Activated CD8-positive, alpha-beta memory T cell treated with anti-CD3 and anti-CD28 coated beads for 24 hours (primary cell): ENCODE measurements around the gene NFATC3.

ENCODE experiments used
- DNase-seq: peaks from one replicate; pipeline ENCODE4 v3.0.0-alpha.2; 2020

NFATC3 gene

DNA sequence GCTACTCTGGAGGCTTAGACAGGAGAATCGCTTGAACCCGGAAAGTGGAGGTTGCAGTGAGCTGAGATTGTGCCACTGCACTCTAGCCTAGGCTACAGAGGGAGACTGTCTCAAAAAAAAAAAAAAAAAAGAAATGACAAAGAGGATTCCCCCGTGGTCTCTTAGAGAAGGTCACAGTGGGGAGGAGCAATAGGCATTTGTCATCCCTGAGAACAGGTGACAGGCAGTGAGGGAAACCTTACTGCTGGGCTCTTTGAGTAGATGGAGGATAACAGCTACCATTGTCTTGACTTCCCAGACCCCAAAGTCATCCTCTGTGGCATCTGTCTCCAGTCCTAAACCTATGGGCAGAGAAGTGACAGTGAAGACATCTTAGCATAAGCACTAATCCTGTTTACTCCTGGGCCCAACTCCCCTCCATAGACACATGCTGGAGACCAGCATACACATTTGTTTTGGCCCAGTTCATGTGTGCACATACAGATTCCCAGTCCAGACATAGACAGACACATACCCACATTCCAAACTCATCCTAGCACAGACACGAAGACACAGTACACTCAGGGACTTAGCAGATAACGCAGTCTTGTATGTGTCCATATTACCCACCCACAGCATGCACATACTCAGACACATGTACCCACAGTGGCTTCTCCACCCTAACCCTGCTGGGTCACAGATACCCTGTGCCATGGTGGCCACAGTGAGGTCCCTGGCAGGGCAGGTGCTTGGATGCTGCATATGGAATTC is 148.1 kb downstream of the NFATC3 start:
- no peak for DNase-seq

DNA sequence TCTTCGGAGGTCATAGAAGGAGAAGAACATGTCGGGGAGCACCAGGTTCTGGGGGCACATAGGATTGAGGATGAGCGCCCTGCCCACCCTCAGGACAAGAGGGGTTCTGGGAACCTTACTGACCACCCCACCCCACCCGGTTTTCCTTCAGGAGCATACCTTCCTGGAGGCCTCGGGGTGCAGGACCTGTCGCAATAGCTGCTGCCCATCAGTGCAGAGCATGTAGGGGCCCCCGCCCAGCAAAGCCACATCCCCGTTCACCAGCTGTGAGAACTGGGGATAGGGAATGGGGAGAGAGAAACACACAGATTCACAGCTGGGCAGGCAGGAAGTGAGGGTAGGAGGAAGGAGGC is 148.6 kb downstream of the NFATC3 start:
- no peak for DNase-seq

DNA sequence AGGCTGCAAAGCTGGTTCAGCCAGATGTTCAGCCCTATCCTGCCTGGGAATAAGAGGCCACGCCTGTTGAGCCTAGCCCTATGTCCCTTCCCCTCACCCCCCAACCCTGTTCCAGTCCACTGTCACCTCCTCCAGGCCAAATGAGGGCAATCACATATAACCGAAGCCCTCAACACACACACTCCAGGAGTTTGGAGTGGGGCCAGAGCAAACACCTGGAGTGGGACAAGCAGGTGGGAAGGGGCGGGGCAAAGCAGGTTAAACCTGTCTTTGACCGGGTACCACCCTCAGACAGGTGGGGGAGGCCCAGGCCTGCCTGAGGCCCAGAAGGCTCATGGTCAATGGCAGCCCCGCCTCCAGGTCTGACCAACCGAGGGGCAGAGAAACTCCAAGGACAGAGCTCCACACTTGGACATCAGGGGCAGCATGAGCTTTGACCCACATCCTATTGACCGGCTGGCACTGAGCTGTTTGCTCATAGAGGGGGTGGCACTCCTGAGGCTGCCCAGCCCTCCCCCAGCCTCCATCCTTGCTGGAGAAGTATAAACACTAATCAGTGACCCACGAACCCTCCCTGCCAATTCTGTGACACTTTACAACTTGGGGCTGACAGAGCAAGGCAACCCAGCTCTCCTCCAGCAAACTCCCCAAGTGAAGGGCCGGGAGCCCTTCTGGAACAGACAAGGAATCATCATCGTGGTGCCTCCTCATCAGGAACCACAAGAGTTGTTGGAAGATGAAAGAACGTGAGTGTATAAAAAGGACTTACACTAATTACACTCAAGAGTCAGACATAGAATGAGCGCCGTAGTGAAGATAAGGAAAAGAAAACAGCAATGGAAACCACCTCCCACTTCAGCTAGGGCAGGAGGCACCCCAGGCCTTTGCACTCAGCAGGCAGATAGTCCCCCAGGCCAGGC is 149.3 kb downstream of the NFATC3 start:
- DNase-seq = no peak

DNA sequence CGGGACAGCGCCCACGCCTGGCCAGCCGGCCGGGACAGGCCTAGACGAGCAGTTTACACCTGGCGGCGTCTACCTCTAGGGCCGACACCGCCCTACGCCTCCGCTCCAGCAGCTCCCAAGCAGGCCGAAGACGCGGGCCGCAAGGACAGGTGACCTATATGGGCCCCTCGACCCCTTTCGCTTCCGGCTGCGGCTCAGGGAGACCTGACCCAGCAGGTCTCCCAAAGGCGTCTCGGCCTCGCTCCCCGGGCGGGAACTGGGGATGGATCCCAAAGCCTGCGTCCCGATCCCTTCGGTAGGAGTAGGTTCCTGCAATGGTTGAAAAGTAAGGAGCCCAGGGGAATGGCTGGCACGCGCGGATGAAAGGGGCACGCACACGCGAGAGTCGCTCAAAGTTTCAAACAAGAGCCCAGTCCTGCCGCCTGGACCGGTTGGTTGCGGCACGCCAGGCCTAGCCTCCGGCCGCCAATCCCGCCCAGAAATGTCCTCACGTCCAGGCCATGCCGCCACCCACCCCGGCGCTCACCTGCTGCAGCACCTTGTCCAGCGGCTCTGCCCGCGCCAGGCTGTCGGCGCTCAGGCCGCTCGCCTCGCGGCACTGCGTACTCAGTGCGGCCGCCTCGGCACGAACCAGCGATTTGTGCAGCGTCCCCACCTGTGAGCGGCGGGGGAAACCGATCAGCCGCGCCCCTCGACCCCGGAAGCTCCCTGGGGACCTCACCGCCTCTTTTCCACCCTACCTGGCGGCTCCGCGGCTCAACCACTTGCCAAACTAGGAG is 150.1 kb downstream of the NFATC3 start:
- no peak for DNase-seq

DNA sequence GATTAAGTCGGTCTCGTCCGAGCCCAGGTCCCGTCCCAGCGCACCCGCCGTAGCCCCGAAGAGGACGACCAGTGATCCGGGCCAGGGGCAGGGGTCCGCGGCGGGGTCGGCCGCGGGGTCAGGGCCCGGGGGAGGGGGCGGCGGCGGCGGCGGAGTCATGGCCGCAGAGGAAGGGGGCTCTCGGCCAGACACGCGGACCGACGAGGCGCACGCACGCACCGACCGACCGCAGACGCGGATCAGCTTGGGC is 150.6 kb downstream of the NFATC3 start, which contains the start of gene ESRP2:
Gene ESRP2, minus strand, starts transcription at position 241 of the 250 bp plus-strand sequence. Its CDS starts 82 bp downstream, at position 159.
- DNase-seq = no peak

DNA sequence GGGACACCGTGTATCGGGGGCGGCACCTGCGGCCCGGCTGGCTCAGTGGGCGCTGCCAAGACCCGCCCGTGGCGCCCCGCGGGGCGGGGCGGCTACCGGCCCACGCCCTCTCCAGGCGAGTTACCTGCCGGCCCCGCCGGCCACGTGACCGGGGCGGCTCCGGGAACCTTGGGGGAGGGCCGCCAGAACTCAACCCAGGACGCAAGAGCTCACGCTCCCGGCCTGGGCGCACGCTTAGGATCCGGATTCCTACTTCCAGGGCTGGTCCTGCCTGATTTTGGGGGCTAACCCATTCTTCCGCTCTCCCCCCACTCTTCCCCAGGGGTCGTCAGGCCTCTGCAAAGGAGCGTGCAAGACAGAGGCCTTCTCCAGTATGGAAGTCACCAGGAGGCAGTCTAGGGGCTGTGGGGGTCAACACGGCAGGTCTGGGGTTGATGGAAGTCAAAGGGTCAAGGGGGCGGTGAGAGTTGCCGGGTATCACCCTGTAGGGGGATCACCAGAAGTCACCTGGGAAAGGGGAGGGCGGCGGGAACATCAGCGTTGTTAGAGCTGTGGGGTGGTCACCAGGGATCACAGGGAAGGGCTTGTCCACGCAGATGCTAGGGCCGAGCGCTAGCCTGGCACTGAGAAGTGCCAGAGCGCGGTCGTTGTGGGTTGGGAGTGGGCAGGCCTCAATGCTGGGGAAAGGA is 151.1 kb downstream of the NFATC3 start:
- DNase-seq = peak; percentile 76

DNA sequence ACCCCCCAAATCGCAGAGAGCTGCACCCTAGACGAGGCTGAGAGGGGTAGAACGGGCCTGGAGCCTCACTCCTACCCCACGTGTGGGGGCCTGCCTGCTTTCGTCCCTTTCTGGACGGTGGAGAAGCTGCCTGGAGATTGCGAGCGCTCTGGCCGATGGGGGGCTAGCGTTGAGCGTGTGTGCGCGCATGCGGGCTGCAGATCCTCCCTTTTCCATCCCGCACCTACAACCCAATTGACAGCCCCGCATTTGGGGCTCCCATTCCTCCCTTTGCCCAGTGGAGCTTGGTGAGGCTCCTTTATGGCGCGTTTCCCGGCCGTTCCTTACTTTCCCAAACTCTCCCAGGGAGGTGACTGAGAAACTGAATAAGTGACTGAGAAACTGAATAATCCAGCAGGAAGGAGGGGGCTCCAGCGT is 151.7 kb downstream of the NFATC3 start:
- DNase-seq = no peak

DNA sequence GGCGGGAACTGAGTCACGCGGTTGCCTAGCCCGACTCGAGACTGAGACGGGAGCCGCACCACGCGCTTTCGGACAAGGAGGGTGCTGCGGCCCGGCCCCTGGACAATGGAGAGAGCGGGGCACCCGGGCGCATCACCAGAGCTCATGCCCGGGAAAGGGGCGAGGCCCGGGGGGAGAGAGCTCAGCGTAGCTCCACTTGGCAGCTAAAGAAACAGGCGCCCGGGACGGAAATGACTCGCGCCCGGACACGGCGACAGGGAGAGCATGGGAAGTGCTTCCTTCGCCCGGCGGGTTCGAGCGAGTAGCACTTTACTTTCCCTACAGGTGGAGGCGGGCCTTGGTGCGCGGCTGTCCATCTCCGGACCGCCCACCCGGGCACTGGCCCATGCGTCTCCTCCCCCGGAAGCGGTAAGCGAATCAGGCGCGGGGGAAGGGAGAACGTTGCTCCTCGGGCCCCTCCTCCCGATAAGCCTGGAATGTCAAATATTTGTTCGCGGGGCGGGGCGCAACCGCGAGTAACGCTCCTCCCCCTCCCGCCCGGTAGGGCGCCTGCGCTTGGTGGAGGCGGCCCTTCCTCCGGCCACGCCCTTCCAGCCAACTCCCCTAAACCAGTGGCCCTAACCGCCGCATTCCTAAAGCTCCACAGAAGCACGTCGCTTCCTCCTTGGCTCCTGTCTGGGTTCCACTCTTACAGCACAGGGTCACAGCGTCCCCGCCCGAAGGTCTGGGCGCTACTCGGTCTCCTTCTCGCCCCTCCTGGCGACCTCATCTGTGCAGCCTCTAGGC is 152.3 kb downstream of the NFATC3 start:
- peak; percentile 95 for DNase-seq

DNA sequence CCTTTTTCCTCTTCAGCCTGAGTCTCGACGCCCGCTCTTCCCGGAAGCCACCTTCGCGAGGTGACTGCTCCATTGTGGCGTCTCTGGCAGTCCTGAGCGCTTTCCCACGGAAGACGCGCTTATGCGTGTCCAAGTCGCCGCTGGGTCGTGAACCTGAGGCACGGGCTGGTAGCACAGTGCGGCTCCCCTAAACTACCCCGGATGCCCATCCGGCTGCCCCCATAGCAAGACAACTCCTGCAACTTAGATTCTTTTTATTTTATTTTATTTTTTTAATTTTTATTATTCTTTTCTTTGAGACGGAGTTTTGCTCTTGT is 152.8 kb downstream of the NFATC3 start:
- DNase-seq = no peak

DNA sequence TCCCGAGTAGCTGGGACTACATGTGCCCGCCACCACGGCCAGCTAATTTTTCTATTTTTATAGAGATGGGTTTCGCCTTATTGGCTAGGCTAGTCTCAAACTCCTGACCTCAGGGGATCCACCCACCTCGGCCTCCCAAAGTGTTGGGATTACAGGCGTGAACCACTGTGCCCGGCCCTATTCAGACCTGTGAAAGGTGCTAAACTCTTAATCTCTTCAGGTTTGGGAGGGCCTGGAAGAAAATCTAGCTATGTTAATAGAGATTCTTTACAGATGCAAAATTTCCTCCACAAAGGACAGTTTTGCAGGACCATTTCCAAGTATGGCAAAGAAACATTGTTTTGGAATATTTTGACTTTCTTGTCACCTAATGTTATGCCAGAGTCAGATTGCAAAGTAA is 156.9 kb downstream of the NFATC3 start:
- no peak for DNase-seq

DNA sequence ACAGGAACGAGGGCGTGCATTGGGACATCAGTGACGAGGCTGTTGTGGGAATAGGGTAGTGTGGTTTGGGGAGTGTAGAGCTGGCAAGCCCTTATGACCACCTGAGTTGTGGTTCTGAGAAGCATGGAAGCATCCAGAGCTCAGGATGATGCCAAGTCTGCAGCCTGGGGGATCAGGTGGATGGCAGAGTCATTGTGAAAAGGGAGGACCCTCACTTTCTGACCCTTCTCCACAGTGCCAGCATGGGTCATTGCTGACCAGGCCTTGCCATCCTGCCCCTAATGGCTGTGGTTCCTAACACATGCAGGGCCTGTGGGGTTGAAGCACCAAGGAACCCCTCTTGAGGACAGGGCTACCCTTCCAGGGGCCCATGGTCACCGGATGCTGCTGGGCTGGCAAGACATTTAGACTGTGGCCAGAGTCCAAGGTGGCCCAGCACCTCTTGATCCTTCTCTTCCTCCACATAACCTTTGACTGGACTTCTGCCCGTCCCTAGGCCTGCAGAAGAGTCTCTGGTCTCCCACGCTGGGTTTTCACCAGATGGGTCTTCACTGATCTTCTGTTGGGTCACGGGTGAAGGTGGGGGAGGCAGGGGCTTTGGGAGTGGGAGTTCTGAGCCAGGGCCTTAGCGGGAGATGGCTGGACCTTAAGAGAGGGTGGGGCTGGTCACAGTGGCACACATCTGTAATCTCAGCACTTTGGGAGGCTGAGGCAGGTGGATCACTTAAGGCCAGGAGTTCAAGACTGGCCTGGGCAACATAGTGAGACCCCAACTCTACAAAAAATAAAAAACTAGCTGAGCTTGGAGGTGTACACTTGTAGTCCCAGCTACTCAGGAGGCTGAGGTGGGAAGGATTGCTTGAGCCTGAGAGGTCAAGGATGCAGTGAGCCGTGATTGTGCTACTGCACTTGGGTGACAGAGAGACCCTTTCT is 158.0 kb downstream of the NFATC3 start:
- DNase-seq = no peak

DNA sequence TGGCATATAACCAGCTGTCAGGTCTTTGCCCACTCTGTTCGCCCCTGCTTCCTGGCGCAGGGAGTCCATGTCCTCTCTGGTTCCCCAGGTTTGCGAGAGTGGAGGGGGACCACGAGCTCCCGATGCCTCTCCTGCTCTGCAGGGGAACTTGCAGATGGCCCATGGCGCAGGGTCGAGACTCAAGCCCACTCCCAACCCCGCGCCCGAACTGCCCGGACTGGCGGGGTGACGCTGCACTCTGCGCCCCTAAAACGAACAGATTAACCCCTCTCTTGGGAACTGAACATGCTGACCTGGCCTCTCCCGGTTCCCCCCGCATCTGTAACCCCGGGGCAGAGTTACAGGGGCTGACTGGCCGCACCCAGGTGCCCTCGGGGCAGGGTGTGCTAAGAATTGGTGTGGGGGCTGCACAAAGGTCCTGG is 159.3 kb downstream of the NFATC3 start:
- DNase-seq = no peak

DNA sequence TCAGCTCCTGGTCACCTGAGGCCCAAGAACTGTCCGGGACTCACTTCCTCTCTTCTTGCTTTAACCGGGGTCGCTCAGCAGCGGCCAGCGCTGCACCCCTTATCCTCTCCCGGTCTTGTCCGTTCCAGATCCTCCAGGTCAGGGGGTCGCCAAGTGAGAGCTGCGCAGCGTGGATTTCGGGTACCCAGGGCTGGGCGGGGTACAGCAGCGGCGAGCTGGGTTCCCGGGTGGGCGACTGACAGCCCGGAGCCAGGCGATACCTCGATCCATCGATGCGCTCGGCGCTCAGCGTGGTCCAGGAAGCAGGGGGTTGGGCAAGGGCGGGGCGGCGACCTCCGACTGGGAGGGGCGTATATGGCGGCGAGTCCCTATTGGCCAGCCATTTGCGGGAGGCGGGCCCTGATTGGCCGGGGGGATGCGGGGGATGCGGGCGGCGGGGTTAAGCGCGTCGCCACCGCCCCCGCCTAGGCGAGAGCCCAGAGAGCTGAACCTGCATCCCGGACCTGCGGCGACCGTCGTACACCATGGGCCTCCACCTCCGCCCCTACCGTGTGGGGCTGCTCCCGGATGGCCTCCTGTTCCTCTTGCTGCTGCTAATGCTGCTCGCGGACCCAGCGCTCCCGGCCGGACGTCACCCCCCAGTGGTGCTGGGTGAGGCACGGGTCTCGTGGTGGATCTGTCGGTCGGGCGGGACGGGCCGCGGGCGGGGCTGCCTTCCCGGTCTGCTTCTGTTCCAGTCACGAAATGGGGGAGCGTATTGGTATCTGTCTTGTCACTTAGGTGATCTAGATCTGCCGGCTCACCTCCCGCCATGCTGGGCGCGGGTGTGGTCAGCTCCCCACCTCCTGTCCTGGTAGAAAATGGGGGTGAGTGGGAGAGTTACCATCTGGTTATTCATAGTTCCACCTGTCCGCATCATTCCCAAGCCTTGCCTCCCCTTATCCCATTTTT is 160.0 kb downstream of the NFATC3 start, which contains the start of gene PLA2G15:
Gene PLA2G15, plus strand, starts transcription at position 471 of the 951 bp plus-strand sequence. Its CDS starts 54 bp downstream, at position 525.
- DNase-seq = peak; percentile 99

DNA sequence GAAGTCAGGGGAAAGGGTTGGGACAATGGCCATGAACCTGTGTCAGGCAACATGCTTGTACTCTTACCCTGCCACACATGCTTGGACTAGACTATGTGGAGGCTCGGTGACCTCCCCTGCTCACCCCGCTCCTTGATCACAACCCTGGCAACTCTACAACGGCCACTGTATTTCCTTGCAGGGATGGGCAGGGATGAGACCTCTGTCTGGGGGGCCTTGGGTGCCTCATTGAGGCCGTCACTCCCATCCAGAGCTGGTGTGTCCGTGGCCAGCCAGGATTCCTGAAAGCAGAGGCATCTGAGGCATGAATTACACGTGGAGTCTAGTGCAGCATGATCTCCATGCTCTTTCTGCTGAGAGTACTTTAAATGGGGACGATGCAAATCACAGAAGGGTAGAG is 161.0 kb downstream of the NFATC3 start:
- no peak for DNase-seq

DNA sequence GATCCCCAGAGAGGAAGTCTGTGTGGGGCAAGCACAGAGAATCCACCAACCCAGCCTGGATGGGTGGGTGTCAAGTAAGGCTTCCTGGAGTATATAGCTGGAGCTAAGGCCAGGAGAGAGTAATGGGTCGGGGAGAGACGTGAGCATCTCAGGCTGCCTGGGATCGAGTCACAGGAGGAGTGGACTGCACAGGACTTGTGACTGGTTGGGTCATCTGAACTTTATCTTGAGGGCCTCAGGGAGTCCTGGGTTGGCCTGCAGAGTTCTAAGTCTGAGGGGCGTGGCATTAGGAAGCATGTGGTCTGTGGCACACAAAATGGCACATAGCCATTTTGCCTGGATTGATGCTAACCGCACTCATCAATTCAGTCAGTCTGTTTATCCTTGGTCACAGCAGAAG is 161.5 kb downstream of the NFATC3 start:
- DNase-seq = no peak

DNA sequence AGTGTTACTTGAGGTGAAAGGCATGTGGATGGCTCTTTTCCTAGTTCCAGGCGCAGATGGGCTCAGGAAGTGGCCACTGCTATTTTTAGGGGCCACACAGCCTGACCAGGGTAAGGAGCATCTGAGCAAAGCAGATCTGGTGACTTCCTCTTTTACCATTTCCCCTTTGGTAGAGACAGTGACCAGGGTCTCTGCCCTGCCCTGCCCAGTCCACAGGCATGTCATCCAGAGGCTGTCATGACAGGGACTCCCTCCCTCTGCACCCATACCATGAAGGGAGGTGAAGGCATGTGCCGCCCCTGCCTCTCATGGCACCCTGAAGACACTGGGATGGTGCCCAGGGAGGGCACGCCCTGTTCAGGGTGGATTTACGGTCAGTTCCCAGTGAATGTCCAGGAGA is 162.2 kb downstream of the NFATC3 start:
- no peak for DNase-seq

DNA sequence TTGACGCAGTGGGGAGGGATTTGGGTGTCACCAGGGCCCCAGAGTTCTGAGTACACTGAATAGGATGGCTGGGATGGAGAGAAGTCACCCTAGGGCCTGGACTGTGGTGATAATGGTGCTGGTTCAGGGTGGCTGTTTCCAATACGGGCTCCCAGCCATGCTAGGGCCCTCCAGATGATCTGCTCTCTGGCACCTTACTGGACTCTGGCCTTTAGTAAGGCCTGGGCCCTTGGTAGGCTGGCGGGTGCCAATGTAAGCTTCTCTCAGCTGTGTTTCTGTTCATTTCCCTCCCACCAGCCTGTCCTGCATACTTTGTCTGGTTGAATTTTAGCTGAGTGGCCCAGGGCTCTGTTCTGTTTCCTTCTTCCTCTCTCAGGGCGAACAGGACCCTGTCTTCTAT is 162.8 kb downstream of the NFATC3 start:
- DNase-seq = no peak

DNA sequence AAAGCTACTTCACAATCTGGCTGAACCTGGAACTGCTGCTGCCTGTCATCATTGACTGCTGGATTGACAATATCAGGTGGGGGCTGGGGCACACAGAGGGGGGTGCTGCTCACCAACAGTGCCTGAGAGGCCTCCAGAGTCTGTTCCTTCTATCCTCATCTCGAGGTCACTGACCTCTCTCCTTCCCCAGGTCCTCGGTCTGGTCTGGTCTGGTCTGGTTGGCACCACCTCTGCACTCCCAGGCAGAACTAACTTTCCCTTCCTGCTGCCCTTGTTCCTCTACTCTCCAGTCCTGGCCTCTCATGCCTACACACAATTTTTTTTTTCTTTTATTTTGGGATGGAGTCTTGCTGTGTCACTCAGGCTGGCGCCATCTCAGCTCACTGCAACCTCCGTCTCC is 164.2 kb downstream of the NFATC3 start:
- no peak for DNase-seq

DNA sequence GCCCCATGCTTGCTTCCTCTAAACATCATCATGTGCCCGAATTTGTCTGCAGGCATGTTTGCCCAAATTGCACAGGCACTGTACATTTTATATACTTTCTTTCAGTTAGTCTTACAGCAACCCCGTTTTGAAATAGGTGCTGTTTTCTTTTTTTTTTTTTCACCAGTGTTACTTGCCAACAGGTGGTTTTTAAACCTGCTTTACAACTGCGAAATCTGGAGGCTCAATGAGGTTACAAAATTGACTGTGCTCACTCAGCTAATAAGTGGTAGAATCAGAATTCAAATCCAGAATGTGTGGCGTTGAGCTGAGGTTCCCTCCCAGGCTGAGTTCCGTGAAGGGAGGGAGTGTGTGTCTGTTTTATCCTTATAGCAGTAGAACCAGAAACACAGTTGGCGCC is 165.8 kb downstream of the NFATC3 start:
- no peak for DNase-seq

DNA sequence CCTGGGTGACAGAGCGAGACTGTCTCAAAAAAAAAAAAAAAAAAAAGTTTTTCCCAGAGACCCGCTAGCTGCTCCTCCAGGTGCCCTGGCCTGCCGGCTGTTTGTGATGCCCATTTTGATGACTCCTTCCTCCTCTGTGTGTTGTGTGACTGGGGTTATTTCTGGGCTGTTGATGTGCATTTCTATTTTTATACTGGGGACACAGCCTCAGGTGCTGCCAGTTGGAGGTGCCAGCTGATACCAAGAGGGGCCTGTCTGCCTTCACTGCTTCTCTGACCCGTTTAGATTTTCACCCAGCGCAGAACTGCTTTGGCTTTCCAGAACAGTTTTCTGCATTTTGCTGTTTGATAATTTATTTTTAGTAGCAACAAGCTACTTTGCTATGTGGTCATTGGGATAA is 166.7 kb downstream of the NFATC3 start:
- no peak for DNase-seq
